Dedifferentiated amniotic fluid mesenchymal stem cell (primary cell): Measurements from ENCODE around the gene NHSL2.
"Not testable (repeated sequence)": the region's sequence is repeated elsewhere in the genome, so short reads cannot be mapped to it uniquely, and the experiment has no call there.

Source experiments
- DNase-seq: peaks from one replicate; pipeline ENCODE4 v3.0.0-alpha.2; 2016; ENCODE audit errors: extremely low spot score

NHSL2 gene

GRCh38 chrX:72041871-72042851 is 131.5 kb downstream of the NHSL2 start:
- peak; percentile 33 for DNase-seq

DNA sequence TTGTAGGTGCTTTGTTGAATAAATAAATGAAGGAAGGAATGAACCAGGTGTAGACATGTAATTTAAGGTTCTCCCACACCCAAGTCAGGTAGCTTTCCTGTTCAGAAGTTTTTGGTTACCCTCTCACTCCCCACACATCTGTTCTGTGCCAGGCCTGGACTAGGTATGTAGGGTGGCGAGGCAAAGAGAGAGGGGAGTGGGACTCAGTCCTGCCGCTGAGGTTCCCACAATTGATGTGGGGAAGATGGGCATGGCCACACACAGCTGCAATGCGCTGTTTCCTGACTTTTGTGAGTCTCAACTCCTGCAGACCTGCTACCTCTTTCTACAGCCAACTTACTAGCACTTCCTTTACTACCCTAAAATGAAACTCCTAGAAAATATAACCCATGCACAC is 132.2 kb downstream of the NHSL2 start:
- no peak for DNase-seq

GRCh38 chrX:72043636-72044035 is 133.0 kb downstream of the NHSL2 start:
- no peak for DNase-seq

GRCh38 chrX:72045141-72045540 is 134.5 kb downstream of the NHSL2 start:
- no peak for DNase-seq

DNA sequence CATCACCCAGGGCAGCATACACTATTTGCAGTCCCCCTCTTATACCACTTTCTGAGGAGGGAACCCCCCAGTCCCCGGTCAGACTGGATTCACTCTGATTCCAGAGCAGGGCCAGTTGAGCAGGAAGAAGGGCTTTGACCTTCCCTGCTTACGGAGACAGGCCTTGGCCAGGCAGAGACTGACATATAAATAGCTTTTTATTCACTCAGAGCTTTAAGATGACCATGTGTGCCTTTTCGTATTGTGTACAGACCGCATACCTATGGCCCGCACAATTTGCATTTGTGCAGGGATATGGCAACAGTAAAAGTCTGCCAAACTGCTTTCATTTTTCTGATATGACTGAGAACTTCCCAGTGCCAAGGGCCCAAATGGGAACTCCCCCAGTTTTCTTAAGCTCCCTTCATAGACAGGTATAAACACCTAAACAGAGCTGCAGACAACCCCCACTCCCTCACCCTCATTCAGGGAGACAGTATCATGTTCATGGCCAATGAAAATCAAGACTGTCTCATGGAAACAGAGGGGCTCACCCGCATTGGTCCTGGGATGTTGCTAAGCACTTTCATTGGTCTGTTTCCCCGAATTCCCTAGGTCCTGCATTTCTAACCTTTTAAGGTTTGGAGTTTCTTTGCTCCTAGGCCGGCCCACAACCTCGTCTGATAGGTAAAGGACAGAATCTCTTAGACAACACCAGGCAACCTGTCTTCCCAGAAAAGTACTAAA is 135.1 kb downstream of the NHSL2 start:
- DNase-seq, result no peak

DNA sequence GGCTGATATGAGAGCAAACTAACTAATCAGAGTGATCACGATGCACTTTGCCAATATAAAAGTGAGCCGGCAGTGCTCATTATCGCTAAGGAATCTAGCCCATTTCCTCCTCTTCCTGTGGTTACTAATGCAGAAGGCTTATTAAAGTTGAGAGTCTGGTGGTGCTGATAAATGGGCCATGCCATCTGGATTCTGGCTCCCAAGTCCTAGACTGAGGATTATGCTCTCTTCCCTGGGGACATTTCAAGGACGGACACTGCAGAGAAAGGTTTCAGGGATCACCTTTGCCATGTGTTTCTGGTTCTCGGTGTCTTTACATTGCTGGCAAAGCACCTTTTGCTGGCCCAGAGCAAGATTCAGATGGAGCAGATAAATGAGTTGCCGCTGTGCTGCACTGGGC is 135.8 kb downstream of the NHSL2 start:
- DNase-seq, result no peak

- DNase-seq, result no peak
Observed at GRCh38 chrX:72048510-72049455, 138.1 kb downstream of the NHSL2 start.

GRCh38 chrX:72050011-72050410 is 139.4 kb downstream of the NHSL2 start:
- no peak for DNase-seq

- no peak for DNase-seq
Observed at GRCh38 chrX:72051589-72051988, 140.9 kb downstream of the NHSL2 start.

DNA sequence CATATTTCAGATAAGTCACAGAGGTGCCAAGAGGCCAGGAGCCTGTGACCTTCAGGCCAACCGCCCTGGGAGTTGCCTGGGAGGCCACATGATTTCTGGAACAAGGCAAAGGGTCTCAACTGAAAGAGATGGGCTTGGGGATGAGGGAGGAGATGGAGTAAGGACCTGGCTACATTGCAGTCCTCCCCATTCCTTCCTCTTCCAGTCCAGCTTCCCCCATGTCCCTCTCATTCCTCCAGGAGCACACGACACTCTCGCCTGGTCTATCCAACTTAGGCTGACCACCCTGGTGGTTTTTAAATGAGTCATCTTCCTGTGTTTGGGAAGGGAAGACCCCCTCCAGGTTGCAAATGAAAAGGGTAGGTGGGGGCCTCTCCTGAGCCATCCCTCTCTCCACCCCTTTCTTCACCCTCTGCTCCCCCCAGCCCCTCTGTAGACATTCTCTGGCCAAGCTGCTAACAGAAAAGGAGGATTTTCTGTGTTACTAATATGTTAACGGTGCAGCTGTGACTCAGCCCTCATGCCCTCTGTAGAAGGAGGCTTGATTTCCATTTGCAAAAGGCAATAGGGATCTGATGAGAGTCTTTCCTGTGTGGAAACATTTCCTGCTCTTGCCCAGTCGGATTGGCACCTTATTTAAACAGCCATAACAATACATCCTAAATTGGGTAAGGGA is 141.9 kb downstream of the NHSL2 start:
- no peak for DNase-seq

GRCh38 chrX:72053508-72053907 is 142.9 kb downstream of the NHSL2 start:
- no peak for DNase-seq

DNA sequence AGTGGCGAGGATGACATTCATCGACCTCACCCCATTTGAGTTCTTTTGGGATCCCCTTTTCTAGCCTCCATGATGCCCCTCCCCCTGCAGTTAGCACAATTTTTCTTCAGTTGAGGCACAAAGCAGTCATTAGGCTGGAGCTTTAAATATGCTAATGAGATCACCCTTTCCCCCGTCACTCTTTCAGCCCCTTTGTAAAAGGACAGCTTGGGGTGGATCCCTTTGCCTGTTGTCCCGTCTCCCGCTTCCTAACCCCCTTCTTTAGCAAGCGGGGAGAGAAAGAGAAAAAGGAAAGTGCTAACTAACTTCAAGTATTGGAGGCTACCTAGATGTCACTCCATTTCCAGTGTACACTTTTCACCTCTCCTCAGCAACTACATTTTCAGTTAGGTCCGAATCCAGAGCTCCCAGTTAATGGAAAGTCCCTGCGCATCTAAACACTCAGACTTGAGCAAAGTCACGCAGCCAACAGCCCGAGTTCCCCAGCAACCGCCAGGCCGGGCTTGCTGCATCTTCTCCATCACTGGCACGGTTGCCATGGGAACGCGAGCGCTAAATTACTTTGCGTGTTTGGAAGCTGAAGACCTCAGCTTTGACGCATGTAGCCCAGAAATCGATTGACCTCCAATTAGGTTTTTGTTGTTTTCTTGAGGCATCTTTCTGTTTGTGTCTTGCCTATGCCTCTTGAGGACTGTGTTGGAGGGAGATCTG is 144.3 kb downstream of the NHSL2 start:
- DNase-seq, result no peak

DNA sequence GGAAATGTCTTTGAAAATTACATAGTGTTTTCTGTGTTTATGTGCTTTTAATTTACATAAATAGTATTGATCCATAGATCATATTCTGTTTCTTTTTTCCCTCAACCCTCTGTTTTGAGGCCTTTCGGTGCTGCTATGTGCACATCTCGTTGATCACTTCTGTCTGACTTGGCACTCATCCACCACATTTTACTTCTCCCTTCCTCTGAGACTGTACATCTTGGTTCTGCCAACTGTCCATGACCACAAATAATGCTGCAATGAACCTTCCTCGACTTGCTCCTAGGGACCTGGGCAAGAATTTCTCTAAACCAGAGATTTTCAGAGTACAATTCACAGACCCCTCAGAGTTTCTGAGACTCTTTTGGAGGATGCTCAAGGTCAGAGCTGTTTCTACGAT is 146.7 kb downstream of the NHSL2 start:
- DNase-seq, result no peak

DNA sequence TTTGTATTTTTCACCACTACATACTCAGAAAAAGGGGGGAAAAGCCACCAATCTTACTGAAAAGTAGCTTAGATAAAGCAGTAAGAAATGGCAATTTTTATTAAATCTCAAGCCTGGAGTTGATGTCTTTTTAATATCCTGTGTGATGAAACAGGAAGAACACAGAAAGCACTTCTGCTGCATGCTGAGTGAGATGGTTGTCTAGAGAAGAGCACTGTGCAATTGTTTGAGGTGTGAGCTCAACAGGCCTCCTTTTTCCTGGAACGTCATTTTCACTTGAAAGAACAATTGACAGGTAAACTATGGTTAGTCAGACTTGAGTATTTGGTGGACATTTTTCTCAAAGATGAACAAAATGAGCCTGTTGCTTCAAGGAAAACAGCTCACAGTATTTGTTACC is 147.2 kb downstream of the NHSL2 start:
- no peak for DNase-seq

GRCh38 chrX:72058346-72058745 is 147.7 kb downstream of the NHSL2 start:
- not testable (repeated sequence) for DNase-seq

DNA sequence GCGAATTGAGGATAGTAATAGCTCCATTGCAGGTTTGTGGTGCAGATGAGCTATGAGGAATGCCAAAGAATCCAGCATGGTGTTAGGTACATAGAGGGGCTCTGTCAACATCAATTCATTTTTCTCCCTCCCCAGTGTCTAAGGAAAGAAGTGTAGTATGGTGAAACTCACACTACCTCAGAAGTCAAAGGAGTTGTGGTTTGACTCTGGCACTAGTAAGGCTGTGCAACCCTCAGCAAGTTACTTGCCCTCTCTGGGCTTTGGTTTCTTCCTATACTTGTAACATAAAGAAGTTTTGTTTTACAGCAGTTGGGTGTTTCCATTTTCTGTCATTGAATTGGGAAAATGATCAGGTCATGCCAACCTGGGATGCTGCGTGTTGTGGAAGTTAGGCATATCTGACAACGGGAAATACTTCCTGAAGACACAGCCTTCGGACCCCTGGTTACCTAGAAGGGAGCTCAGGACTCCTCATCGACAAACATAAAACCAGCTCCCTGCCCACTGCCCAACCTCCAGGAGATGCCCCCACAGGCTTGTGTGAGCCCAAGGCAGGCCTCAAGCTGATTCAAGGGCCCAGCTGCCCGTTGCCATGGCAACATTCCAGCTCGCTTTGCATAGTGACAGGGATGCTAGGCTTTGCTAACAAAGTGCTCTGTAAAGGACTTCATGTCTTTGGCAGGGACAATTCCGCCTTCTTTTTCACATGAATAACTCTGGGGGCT is 149.7 kb downstream of the NHSL2 start:
- no peak for DNase-seq

- DNase-seq, result no peak
Observed at GRCh38 chrX:72060921-72061490, 150.4 kb downstream of the NHSL2 start.

DNA sequence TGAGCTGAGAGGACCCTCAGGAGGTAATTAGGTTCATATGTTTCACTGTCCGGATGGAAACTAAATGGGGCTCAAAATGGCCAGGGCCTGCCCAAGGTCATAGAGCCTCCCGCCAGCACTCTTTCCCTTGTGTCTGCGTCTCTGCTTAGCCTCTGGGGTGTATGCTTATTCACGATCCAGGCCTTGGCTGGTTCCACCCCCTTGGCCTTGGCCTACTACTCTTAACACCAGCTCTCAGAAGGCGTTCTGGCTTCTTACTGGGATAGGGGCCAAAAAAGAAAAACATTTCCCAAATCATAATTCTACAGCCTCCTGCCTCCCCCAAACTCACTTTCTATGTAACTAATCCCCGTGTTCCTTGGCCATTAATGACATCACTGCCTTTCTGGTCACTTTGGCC is 152.3 kb downstream of the NHSL2 start:
- no peak for DNase-seq

GRCh38 chrX:72069350-72070160 is 158.9 kb downstream of the NHSL2 start:
- DNase-seq, result no peak
